OCI-LY1 (cell line): ENCODE measurements around the gene RGS14.

Source experiments
- H2AFZ ChIP-seq: fragments of 200-600 bp; sonication (generic), shearing (Covaris generic); 2 replicates; pipeline ENCODE4 v1.6.0; 2014; ENCODE audit warnings: antibody characterized with exemption, mild to moderate bottlenecking, low read length
- H3F3A ChIP-seq: fragments of 200-600 bp; sonication (generic), shearing (Covaris generic); 2 replicates; pipeline ENCODE4 v1.6.0; 2014; ENCODE audit warnings: mild to moderate bottlenecking, antibody characterized with exemption, low read length, moderate library complexity; ENCODE audit not compliant: insufficient read depth
- H3K27ac ChIP-seq: fragments of 200-600 bp; sonication (generic); 2 replicates; pipeline ENCODE4 v1.5.1; 2014; ENCODE audit warnings: low read length, mixed run types, mild to moderate bottlenecking, low read depth; ENCODE audit not compliant: poor library complexity, severe bottlenecking
- H3K27me3 ChIP-seq: fragments of 200-600 bp; sonication (generic); 2 replicates; pipeline ENCODE4 v1.6.0; 2014; ENCODE audit warnings: antibody characterized with exemption, mild to moderate bottlenecking, low read length, moderate library complexity; ENCODE audit not compliant: insufficient read depth
- H3K36me3 ChIP-seq: fragments of 200-600 bp; sonication (generic); 2 replicates; pipeline ENCODE4 v1.6.1; 2014; ENCODE audit warnings: mild to moderate bottlenecking, antibody characterized with exemption, low read length, moderate library complexity, mixed read lengths; ENCODE audit not compliant: insufficient read depth
- H3K4me1 ChIP-seq: fragments of 200-600 bp; sonication (generic); 2 replicates; pipeline ENCODE4 v1.5.1; 2014; ENCODE audit warnings: mild to moderate bottlenecking, low read length, moderate library complexity; ENCODE audit not compliant: insufficient read depth, severe bottlenecking
- H3K4me2 ChIP-seq: fragments of 200-600 bp; sonication (generic), shearing (Covaris generic); 2 replicates; pipeline ENCODE4 v1.6.1; 2014; ENCODE audit warnings: low read length
- H3K4me3 ChIP-seq: fragments of 200-600 bp; sonication (generic); 2 replicates; pipeline ENCODE4 v1.5.1; 2014; ENCODE audit warnings: low read length, low read depth, mild to moderate bottlenecking, mixed read lengths; ENCODE audit not compliant: poor library complexity, severe bottlenecking
- H3K79me2 ChIP-seq: fragments of 200-600 bp; shearing (Covaris generic); 2 replicates; pipeline ENCODE4 v1.6.1; 2016; ENCODE audit warnings: mixed run types, low read length, mixed read lengths; ENCODE audit not compliant: insufficient read depth
- H3K9ac ChIP-seq: fragments of 200-600 bp; sonication (generic), shearing (Covaris generic); 2 replicates; pipeline ENCODE4 v1.6.1; 2014; ENCODE audit warnings: mild to moderate bottlenecking, low read length, mixed read lengths
- H3K9me2 ChIP-seq: fragments of 200-600 bp; sonication (generic), shearing (Covaris generic); 2 replicates; pipeline ENCODE4 v1.6.1; 2014; ENCODE audit warnings: low read depth, mild to moderate bottlenecking, low read length, mixed read lengths
- H3K9me3 ChIP-seq: fragments of 200-600 bp; shearing (Covaris generic); 2 replicates; pipeline ENCODE4 v1.6.1; 2014; ENCODE audit warnings: low read length, mixed read lengths
- H4K20me1 ChIP-seq: fragments of 200-600 bp; sonication (generic), shearing (Covaris generic); 2 replicates; pipeline ENCODE4 v1.6.0; 2016; ENCODE audit warnings: mild to moderate bottlenecking, low read length; ENCODE audit not compliant: insufficient read depth
- CTCF ChIP-seq: fragments of 200-600 bp; sonication (generic), shearing (Covaris generic); IDR thresholded peaks from 2 replicates; pipeline ENCODE4 v1.5.1; 2017; ENCODE audit warnings: mild to moderate bottlenecking, antibody characterized with exemption, low read length, moderate library complexity, mixed read lengths
- EZH2 ChIP-seq: fragments of 200-600 bp; sonication (generic), shearing (Covaris generic); IDR thresholded peaks from 2 replicates; pipeline ENCODE4 v1.8.0; 2017; ENCODE audit warnings: borderline replicate concordance, mixed run types, mild to moderate bottlenecking, antibody characterized with exemption, low read length, moderate library complexity, mixed read lengths

Gene RGS14

GRCh38 chr5:177329883-177330282 lies 27.8 kb upstream of the RGS14 start:
- TF ChIP-seq EZH2, result no peak
- TF ChIP-seq CTCF, result no peak
- Histone ChIP-seq H3K36me3 (peaks cover 47% of the 10 kb centered on the region), H3K9me2 (no peaks in the 10 kb centered on the region), H3F3A (no peaks in the 10 kb centered on the region), H3K4me3 (no peak overlapping the region), H3K4me2 (no peak overlapping the region), H3K9ac (no peak overlapping the region), H3K27ac (no peak overlapping the region), H3K79me2 (no peaks in the 10 kb centered on the region), H3K4me1 (no peaks in the 10 kb centered on the region), H4K20me1 (no peaks in the 10 kb centered on the region), H3K9me3 (no peaks in the 10 kb centered on the region), H3K27me3 (no peaks in the 10 kb centered on the region), H2AFZ (no peak overlapping the region)

DNA sequence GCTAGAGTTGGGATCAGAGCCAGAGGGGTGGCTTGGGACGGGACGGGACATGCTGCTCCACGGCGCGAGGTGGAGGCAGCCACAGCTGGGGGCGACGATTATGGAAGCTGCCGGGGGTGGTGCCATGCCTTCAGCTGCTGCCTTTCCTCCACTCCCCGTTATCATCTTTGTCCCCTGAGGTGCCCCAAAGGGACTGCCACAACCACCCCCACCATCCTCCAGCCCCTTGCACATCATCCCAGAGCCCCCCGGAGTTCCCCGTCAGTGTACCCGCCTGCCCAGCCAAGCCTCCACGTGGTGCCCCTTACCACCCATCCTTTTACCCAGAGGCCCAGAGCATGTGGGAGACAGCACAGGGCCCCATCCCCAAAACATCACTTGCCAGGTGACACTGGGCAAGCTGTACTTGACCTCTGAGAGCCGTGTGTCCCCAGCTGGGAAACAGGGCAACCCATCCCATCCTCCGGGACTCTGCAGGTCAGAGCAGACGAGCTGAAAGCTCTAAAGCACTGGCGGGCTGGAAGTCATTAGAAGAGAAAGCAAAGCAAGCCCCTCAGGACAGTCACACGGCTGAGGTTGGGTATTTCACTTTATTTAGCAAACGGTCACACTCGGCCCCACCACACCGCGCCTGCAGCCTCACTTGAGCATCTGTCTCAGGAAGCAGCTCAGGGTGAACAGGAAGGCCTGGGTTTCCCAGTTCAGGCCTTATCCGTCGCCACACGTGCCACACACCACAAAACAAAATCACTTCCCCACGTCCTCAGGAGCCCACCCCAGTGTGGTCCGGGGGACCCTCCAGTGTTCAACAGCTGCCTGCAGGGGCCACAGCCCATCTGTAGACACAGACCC lies 26.5 kb upstream of the RGS14 start:
- H2AFZ ChIP-seq, result no peak overlapping the region
- no peak overlapping the region for H3K9ac ChIP-seq
- no peaks in the 10 kb centered on the region for H3K9me3 ChIP-seq
- H3K4me2 ChIP-seq, result no peak overlapping the region
- no peak overlapping the region for H3K4me3 ChIP-seq
- H4K20me1 ChIP-seq, result no peaks in the 10 kb centered on the region
- no peak overlapping the region for H3K27ac ChIP-seq
- H3K27me3 ChIP-seq, result no peaks in the 10 kb centered on the region
- no peaks in the 10 kb centered on the region for H3K9me2 ChIP-seq
- H3K36me3 ChIP-seq, result peaks cover 60% of the 10 kb centered on the region
- H3K79me2 ChIP-seq, result no peaks in the 10 kb centered on the region
- no peaks in the 10 kb centered on the region for H3F3A ChIP-seq
- no peak for TF ChIP-seq CTCF
- no peak for TF ChIP-seq EZH2
- no peaks in the 10 kb centered on the region for H3K4me1 ChIP-seq

GRCh38 chr5:177332031-177332895 lies 25.5 kb upstream of the RGS14 start:
- no peak overlapping the region for H3K4me2 ChIP-seq

More at GRCh38 chr5:177332031-177332895, 25.5 kb upstream of the RGS14 start:
- H3K36me3 ChIP-seq, result peaks cover 71% of the 10 kb centered on the region
- no peaks in the 10 kb centered on the region for H3K9me3 ChIP-seq
- H3K4me3 ChIP-seq, result no peak overlapping the region
- H2AFZ ChIP-seq, result no peak overlapping the region
- no peak overlapping the region for H3K27ac ChIP-seq
- H3K9ac ChIP-seq, result no peak overlapping the region
- no peaks in the 10 kb centered on the region for H3K79me2 ChIP-seq
- H3K27me3 ChIP-seq, result no peaks in the 10 kb centered on the region
- TF ChIP-seq CTCF, result no peak
- TF ChIP-seq EZH2, result no peak
- H3F3A ChIP-seq, result no peaks in the 10 kb centered on the region
- H3K4me1 ChIP-seq, result no peaks in the 10 kb centered on the region
- H3K9me2 ChIP-seq, result no peaks in the 10 kb centered on the region
- no peaks in the 10 kb centered on the region for H4K20me1 ChIP-seq
